ENCODE measurements around the gene DDIT4.

- no peak for TF ChIP-seq CTCF (conservative IDR thresholded peaks at IDR 0.05)
- TF ChIP-seq ZFX (IDR thresholded peaks at IDR 0.05): no peak
Measured at GRCh38 chr10:72263613-72264241, 10.0 kb upstream of the DDIT4 start.
